Body of pancreas (tissue), 4 donors: ENCODE data around the gene NDUFV1. TPM values are rescaled to one million over a fixed set of nuclear protein-coding genes. Genes with fewer than 3 reads are reported as not detected.
"Not testable (repeated sequence)": the region's sequence is repeated elsewhere in the genome, so short reads cannot be mapped to it uniquely, and the experiment has no call there.

Experiments used
- ATAC-seq: fragments of 150-250 bp; one replicate; pipeline ENCODE4 v1.9.1; 2016
- DNase-seq, 4 donors: peaks; one replicate each; pipeline ENCODE4 v3.0.0-alpha.2; 2019
- H3K27ac ChIP-seq, 4 donors: fragments of 200-600 bp; sonication (generic); 1 replicate in 3 of 4; 2 replicates in 1 of 4; pipeline versions ENCODE4 v1.5.1 to v1.6.1; 2016 to 2019; ENCODE audit warnings: mild to moderate bottlenecking in 1 of 4, mixed read lengths in 1 of 4, moderate library complexity in 1 of 4
- H3K27me3 ChIP-seq, 2 donors: fragments of 200-600 bp; sonication (generic); one replicate each; pipeline ENCODE4 v1.6.0; 2016; ENCODE audit warnings: mild to moderate bottlenecking in 1 of 2
- H3K36me3 ChIP-seq, 2 donors: fragments of 200-600 bp; sonication (generic); replicated peaks in 1 of 2; 2 replicates each; pipeline ENCODE4 v1.5.1; 2016; ENCODE audit warnings: low read depth in 2 of 2; ENCODE audit not compliant: insufficient read depth in 1 of 2
- H3K4me1 ChIP-seq: fragments of 200-600 bp; sonication (generic); one replicate; pipeline ENCODE4 v1.6.0; 2016
- H3K4me3 ChIP-seq, 2 donors: fragments of 200-600 bp; sonication (generic); 1 replicate in 1 of 2; 2 replicates in 1 of 2; pipeline ENCODE4 v1.5.1; 2016 to 2019
- H3K9me3 ChIP-seq, 3 donors: fragments of 200-600 bp; sonication (generic); 1 replicate in 2 of 3; 2 replicates in 1 of 3; pipeline ENCODE4 v1.5.1; 2016
- CTCF ChIP-seq, 7 experiments: fragments of 450-650 bp in 4 of 7; fragments of 200-600 bp in 3 of 7; sonication (generic) in 3 of 7; IDR thresholded peaks; one replicate each; pipeline ENCODE4 v1.5.1; 2016 to 2019; ENCODE audit warnings: antibody characterized with exemption in 7 of 7
- POLR2A ChIP-seq, 3 donors: fragments of 450-650 bp; IDR thresholded peaks; one replicate each; pipeline ENCODE4 v1.6.1; 2016; ENCODE audit warnings: antibody characterized with exemption in 3 of 3, mild to moderate bottlenecking in 2 of 3
- WGBS, 2 donors: methylation state at CpG; one replicate each; pipeline ENCODE4 v1.1.5; 2017; 5-methylcytosine and 5-hydroxymethylcytosine counted together
- intact Hi-C: fragments of 100-400 bp; cut with DNase I; formaldehyde crosslinking; loops from one replicate; pipeline ENCODE4 v1.15.1; 2023
- total RNA-seq, 2 donors: library from RNA; depleted of rRNA; stranded (reverse); fragments of >200 nt; gene quantifications; one replicate each; pipeline ENCODE4 v1.1.0, GENCODE V29; 2016

NDUFV1 gene
- total RNA-seq, 2 donors from 2014 or later = 209 to 264 TPM

- Histone ChIP-seq H3K36me3 (no peaks in the 10 kb centered on the region), H3K27ac (no peak overlapping the region), H3K4me3 (no peak overlapping the region), H3K9me3 (no peaks in the 10 kb centered on the region), H3K4me1 (no peaks in the 10 kb centered on the region), H3K27me3 (no peaks in the 10 kb centered on the region)
- TF ChIP-seq POLR2A (IDR thresholded peaks at IDR 0.05) = no peak
- no peak for TF ChIP-seq CTCF (IDR thresholded peaks at IDR 0.05)
- intact Hi-C loops = no loop called here
- WGBS, 2 donors = 56 to 69% methylated on average over 3 of the region's 3 CpGs
- ATAC-seq (no peak), DNase-seq (no peak)
Observed at GRCh38 chr11:67594480-67594879, 12.3 kb upstream of the NDUFV1 start.

DNA sequence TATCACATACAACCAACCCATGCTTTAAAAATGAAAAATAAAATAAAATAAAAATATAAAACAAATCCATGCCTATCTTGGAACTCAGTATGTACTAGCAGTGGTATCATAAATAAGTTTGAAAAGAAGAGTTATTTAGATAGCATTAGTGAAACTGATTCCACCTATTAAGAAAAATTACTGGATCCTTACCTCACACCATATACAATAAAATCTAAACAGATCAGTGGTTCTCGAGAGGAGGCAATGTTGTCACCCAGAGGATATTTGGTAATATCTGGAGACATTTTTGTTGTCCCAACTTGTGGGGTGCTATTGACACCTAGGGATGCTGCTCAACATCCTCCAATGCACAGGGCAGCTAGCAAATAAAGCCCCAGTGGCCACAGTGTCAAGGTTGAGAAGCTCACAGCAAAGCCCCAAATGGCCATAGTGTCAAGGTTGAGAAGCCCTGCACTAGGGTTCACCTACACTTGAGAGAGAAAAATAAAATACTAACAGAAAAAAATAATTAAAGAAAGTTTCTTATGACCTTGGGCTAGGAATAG lies 9.9 kb upstream of the NDUFV1 start:
- Histone ChIP-seq H3K27me3 (no peaks in the 10 kb centered on the region), H3K4me3 (no peak overlapping the region), H3K4me1 (no peaks in the 10 kb centered on the region), H3K36me3 (no peaks in the 10 kb centered on the region), H3K27ac (no peak overlapping the region), H3K9me3 (no peaks in the 10 kb centered on the region)
- WGBS, 2 donors = 84 to 100% methylated on average over 1 of the region's 1 CpG
- TF ChIP-seq POLR2A (IDR thresholded peaks at IDR 0.05) = no peak
- no peak for TF ChIP-seq CTCF (IDR thresholded peaks at IDR 0.05)
- intact Hi-C loops = no loop called here
- no peak for ATAC-seq
- DNase-seq = no peak

GRCh38 chr11:67597458-67597857 lies 9.3 kb upstream of the NDUFV1 start:
- H3K4me1 ChIP-seq, H3K9me3 ChIP-seq, H3K27me3 ChIP-seq, H3K4me3 ChIP-seq, intact Hi-C loops, H3K36me3 ChIP-seq, ATAC-seq, DNase-seq, H3K27ac ChIP-seq: not testable (repeated sequence)
- 97% methylated on average over 3 of the region's 3 CpGs; no CpG with 5 or more reads in 1 of the 2 donors for WGBS, 2 donors

- H3K27ac ChIP-seq, H3K27me3 ChIP-seq, intact Hi-C loops, ATAC-seq, H3K4me1 ChIP-seq, H3K9me3 ChIP-seq, DNase-seq, H3K36me3 ChIP-seq, H3K4me3 ChIP-seq: not testable (repeated sequence)
- 80 to 90% methylated on average over 8 to 12 of the region's 26 CpGs for WGBS, 2 donors
Observed at GRCh38 chr11:67597963-67598362, 8.8 kb upstream of the NDUFV1 start.

- H3K27me3 ChIP-seq = no peaks in the 10 kb centered on the region
- WGBS, 2 donors = 67 to 71% methylated on average over 1 of the region's 1 CpG
- intact Hi-C loops = no loop called here
- H3K36me3 ChIP-seq = no peaks in the 10 kb centered on the region
- H3K27ac ChIP-seq = no peak overlapping the region
- ATAC-seq (no peak), DNase-seq (no peak)
- H3K4me3 ChIP-seq = no peak overlapping the region
- no peaks in the 10 kb centered on the region for H3K4me1 ChIP-seq
- H3K9me3 ChIP-seq = no peaks in the 10 kb centered on the region
- TF ChIP-seq CTCF (IDR thresholded peaks at IDR 0.05) (no peak), POLR2A (IDR thresholded peaks at IDR 0.05) (no peak)
Observed at GRCh38 chr11:67599149-67599548, 7.6 kb upstream of the NDUFV1 start.

DNA sequence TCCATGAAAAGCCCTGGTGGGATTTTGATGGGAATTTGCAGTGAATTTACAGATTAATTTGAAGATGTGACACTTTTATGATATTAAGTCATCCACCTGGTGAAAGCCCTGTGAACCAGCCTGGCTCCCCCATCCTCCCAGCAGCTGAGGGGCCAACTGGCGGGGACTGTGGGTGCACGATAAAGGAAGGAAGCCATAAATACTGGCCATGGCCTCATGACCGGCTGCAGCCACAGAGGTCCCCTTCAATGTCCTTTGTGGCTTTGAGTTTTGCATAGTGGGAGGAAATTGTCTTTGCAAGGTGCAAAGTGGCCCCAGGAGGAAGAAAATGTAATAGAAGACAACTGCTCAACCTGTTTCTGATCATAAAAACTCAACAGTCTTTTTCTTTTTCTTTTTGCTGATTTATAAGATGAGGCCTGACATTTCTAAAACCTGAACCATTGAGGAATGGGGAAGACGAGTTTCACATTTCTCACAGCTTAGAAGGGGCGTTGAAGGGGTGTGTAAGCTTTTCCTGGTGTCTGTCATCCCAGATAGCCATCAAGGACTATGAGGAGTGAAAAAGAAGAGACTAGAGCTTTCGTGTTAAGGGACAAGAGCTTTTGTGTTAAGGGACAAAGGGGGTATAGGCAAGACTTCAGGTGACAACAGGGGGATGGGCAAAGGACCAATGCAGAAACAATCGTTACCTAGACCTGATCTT lies 6.3 kb upstream of the NDUFV1 start:
- Histone ChIP-seq H3K27me3 (no peaks in the 10 kb centered on the region), H3K27ac (no peak overlapping the region), H3K36me3 (no peaks in the 10 kb centered on the region), H3K9me3 (no peaks in the 10 kb centered on the region), H3K4me1 (no peaks in the 10 kb centered on the region), H3K4me3 (no peak overlapping the region)
- 54 to 58% methylated on average over 7 of the region's 7 CpGs for WGBS, 2 donors
- no peak for TF ChIP-seq CTCF (IDR thresholded peaks at IDR 0.05)
- TF ChIP-seq POLR2A (IDR thresholded peaks at IDR 0.05) = no peak
- no peak for ATAC-seq
- intact Hi-C loops = no loop called here
- no peak for DNase-seq
